LoVo (cell line): Measurements from ENCODE around the gene DAD1.

Source experiments
- DNase-seq: peaks from one replicate; pipeline ENCODE4 v3.0.0-alpha.2; 2016; ENCODE audit warnings: low spot score

Gene DAD1

GRCh38 chr14:22517117-22517720 is 71.8 kb downstream of the DAD1 start:
- no peak for DNase-seq

DNA sequence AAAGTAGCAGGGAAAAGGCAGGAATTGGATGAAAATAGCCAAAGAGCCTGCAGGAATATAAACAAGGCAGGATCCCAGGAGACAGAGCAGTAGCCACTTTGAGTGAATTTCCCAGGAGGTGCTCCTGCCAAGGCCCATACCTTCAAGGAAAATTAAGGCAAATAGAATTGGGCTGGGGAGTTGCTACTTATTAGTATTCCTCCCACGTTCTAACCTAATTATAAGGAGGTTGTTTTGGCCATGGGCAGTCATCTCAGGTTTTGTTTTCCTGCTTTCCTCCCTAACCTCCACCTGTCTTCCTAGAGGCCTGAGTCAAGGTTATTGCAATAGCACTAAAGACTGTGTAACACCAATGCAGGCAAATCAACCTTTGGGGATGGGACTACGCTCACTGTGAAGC is 73.1 kb downstream of the DAD1 start:
- no peak for DNase-seq
